ENCODE results near the gene RUNDC3A.
"Not testable (repeated sequence)": the region's sequence is repeated elsewhere in the genome, so short reads cannot be mapped to it uniquely, and the experiment has no call there.

The RUNDC3A gene

DNA sequence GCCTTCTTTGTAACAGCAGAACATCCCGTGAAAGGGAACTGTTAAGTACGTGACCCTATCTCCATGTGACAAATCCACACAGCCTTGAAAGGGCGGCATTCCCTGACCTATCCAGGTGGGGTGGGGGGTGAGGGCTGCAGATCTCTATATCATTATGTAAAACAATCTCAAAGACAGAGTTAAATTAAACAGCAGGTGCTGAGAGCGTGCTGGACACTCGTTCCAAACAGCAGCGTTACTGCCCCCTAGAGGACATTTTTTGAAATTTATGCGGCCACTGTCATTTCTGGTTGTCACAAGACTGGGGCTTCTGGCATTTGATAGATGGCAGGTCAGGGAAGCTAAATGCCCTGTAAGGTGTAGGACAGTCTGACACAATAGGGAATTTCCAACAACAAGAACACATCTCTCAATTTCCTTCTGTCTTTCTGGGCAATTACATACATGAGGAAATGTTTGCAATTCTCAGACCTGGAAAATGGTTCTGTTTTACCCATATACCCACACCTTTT is 22.9 kb downstream of the RUNDC3A start:
- Histone ChIP-seq H3K9me3 (no peaks in the 10 kb centered on the region; the same call in 1 of the 2 replicates), H3K4me1 (peaks cover 4% of the 10 kb centered on the region), H3K27me3 (ENCODE audit: low read depth) (no peaks in the 10 kb centered on the region), H3K4me3 (no peak overlapping the region), H3K36me3 (replicated peaks) (no peaks in the 10 kb centered on the region)
- in situ Hi-C loops (cut with MboI; ENCODE audit: low sequenced_read_pairs) = no loop called here
- peak; percentile 74 to 87 for DNase-seq (ENCODE audit: low spot score in 2 of 2)

DNA sequence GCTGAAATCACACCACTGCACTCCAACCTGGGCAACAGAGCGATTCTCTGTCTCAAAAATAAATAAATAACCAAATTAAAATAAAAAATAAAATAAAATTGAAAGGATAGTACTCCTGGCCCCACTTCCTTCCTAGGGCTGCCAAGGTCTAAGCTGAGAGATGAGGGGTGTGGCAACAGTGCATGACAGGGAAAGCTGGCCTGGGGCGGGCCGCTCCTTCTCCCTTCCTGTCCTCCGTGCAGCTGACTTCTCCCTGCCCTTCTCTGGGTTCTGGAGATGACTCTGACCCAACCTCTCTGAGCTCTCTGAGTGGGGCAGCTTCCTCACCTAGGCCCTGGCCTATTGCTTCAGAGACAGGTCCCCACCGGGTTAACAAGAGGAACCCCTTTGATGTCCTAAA is 25.0 kb downstream of the RUNDC3A start:
- no peak for DNase-seq (ENCODE audit: low spot score in 2 of 2)
- H3K4me3 ChIP-seq = no peak overlapping the region
- in situ Hi-C loops (cut with MboI; ENCODE audit: low sequenced_read_pairs) = no loop called here
- no peaks in the 10 kb centered on the region for H3K36me3 ChIP-seq (replicated peaks)
- H3K27me3 ChIP-seq (ENCODE audit: low read depth) = no peaks in the 10 kb centered on the region
- no peaks in the 10 kb centered on the region for H3K9me3 ChIP-seq
- no peaks in the 10 kb centered on the region; the same call in 1 of the 2 replicates for H3K4me1 ChIP-seq

DNA sequence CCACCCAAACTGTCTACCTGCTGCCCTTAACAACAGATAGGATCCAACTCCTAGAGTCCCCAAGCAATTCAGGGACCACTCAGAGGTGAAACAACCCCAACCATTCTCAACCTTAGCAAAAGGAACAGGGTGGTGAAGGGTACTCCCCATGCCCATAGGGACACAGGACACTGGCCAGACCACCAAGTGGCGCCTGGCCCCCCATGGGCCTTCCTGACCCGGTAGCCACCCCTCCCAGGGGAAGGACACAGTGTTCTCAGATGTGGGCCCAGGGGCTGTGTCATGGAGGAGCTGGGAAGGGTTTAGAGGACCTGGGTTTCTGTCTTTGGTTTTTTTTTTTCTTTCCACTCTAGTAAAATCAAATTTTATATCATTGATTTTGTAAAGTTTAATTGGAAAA is 25.9 kb downstream of the RUNDC3A start:
- H3K4me1 ChIP-seq = no peaks in the 10 kb centered on the region; the same call in 1 of the 2 replicates
- DNase-seq (ENCODE audit: low spot score in 2 of 2) = no peak
- no peaks in the 10 kb centered on the region for H3K36me3 ChIP-seq (replicated peaks)
- in situ Hi-C loops (cut with MboI; ENCODE audit: low sequenced_read_pairs) = no loop called here
- H3K9me3 ChIP-seq = no peaks in the 10 kb centered on the region
- H3K4me3 ChIP-seq = no peak overlapping the region
- H3K27me3 ChIP-seq (ENCODE audit: low read depth) = no peaks in the 10 kb centered on the region

DNA sequence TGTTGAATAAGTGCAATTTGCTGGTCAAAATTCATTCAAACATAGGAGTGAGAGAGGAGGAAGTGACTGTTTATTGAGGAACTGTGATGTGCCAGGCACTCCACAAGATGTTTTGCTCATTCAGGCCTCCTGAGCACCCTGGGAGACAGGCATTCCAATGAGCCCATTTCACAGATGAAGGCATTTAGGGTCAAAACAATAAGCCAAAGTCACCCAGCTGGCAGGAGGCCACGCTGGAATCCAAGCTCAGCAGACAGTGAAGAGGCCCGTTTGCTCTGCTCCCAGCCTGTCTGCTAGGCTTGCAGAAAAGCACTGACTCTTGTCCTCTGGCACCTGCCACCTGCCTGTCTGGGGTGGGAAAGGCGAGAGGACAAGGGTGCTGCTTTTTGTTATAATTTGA is 26.3 kb downstream of the RUNDC3A start:
- Histone ChIP-seq H3K27me3 (ENCODE audit: low read depth) (no peaks in the 10 kb centered on the region), H3K36me3 (replicated peaks) (no peaks in the 10 kb centered on the region), H3K4me1 (no peaks in the 10 kb centered on the region; the same call in 1 of the 2 replicates), H3K4me3 (no peak overlapping the region), H3K9me3 (no peaks in the 10 kb centered on the region)
- in situ Hi-C loops (cut with MboI; ENCODE audit: low sequenced_read_pairs) = no loop called here
- no peak for DNase-seq (ENCODE audit: low spot score in 2 of 2)

DNA sequence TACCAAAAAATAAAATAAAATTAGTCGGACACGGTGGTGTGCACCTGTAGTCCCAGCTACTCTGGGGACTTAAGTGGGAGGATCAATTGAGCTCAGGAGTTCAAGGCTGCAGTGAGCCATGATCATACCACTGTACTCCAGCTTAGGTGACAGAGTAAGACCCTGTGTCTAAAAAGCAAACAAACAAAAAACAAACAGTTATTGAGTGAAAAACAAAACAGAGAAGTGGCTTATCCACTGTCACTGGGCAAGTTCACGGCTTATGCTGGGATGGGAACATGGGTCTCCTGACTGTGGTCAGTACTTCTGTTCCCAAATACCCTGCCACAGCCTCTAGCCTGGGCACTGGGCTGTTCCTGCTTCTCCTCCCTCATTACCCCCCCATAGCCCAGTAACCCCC is 27.2 kb downstream of the RUNDC3A start:
- no peaks in the 10 kb centered on the region; the same call in 1 of the 2 replicates for H3K4me1 ChIP-seq
- no peak for DNase-seq (ENCODE audit: low spot score in 2 of 2)
- H3K36me3 ChIP-seq (replicated peaks) = no peaks in the 10 kb centered on the region
- no peaks in the 10 kb centered on the region for H3K9me3 ChIP-seq
- H3K27me3 ChIP-seq (ENCODE audit: low read depth) = no peaks in the 10 kb centered on the region
- in situ Hi-C loops (cut with MboI; ENCODE audit: low sequenced_read_pairs) = no loop called here
- H3K4me3 ChIP-seq = no peak overlapping the region

DNA sequence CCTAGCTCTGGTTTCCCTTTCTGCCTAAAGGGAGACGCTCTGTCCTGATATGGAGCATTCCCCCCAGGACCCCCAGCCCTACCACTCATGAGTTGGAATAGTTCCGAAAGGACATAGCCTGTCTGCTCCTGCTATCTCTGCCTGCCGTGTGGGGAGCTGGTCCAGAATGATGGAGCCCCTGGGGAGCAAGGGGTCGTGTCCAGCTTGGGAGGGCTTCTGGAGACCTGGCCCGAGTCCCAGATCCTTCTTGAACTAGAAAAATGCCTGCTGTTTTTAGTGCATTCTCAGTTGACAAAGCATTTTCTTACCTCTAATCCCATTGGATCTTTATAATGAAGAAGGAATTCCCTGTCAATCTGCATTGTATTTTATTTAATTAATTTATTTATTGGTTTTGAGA is 27.6 kb downstream of the RUNDC3A start:
- Histone ChIP-seq H3K36me3 (replicated peaks) (no peaks in the 10 kb centered on the region), H3K27me3 (ENCODE audit: low read depth) (no peaks in the 10 kb centered on the region), H3K4me1 (no peaks in the 10 kb centered on the region; the same call in 1 of the 2 replicates), H3K4me3 (no peak overlapping the region), H3K9me3 (no peaks in the 10 kb centered on the region)
- in situ Hi-C loops (cut with MboI; ENCODE audit: low sequenced_read_pairs) = no loop called here
- no peak for DNase-seq (ENCODE audit: low spot score in 2 of 2)

DNA sequence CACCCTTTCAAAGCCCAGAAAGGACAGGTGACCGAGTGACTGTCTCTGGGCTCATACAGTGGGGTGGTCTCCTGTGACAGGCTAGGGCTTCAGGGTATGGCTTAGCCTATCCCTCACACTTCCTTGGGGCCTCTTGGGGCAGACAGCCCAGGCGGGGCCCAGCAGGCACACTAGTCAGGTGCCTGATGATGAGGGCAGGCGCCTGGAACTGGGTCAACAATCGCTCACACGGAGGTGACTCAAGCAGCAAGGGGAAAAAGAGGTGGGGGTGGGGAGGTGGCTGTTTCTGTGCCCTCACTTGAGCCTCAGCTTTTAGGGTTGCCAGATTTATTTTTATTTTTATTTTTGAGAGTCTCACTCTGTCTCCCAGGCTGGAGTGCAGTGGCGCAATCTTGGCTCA is 30.3 kb downstream of the RUNDC3A start:
- DNase-seq (ENCODE audit: low spot score in 2 of 2) = no peak
- H3K36me3 ChIP-seq (replicated peaks) = no peaks in the 10 kb centered on the region
- no peaks in the 10 kb centered on the region for H3K9me3 ChIP-seq
- no peaks in the 10 kb centered on the region for H3K4me1 ChIP-seq
- no peaks in the 10 kb centered on the region for H3K27me3 ChIP-seq (ENCODE audit: low read depth)
- H3K4me3 ChIP-seq = no peak overlapping the region
- in situ Hi-C loops (cut with MboI; ENCODE audit: low sequenced_read_pairs) = no loop called here

DNA sequence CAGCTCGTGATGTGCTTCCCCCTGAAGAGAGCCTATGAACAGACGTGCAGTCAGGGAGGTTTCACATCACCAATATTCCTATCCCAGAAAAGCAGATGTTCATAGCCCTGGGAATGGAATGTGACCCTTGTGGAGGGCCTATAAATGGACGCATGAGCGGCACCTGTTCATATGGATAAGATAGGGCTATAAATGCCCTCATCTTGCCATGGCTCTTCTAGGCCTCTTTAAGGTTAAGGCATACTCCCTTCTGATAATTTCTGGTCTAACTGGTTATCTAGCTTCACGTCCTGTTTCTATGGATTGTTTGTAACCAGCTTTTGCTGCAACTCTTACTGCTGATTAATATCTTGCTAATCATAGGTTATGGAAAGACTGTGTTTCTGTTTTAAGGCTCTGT is 32.2 kb downstream of the RUNDC3A start:
- DNase-seq (ENCODE audit: low spot score in 2 of 2); H3K36me3 ChIP-seq (replicated peaks); H3K27me3 ChIP-seq (ENCODE audit: low read depth); in situ Hi-C loops (cut with MboI; ENCODE audit: low sequenced_read_pairs); H3K4me1 ChIP-seq; H3K9me3 ChIP-seq; H3K4me3 ChIP-seq: not testable (repeated sequence)

DNA sequence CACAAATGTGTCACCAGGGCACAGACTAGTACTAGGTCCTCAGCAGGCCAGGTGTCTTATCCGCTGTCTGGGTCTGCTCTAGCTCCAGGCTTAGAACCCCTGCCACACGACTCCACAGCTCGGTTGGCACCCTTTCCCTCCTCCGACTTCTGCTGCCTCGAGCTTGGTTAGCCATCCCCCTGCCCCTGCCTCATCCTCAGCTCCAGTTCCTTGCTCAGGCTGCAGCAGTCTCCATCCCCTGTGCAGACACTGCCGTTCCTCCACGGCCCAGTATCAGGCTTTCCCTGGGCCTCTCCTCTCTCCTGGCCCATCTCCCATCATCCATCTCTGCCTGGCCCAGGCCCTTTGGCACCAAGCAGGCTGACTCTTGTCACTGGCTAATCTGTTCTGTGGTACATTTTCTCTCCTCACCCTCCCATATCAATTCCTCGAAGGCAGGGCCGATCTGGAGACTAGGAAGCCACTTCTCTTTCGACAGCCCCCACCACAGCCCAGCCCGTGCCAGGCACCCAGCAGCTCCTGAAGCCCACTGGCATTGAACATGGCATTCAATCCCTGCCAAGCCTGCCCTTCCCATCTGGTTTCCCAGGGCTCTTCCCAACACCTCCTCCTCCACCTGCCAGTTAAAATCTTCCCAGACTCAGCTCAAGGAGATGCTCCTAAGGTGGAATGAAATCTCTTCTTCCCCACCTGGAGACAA is 35.3 kb downstream of the RUNDC3A start:
- in situ Hi-C loops (cut with MboI; ENCODE audit: low sequenced_read_pairs) = no loop called here
- Histone ChIP-seq H3K27me3 (ENCODE audit: low read depth) (no peaks in the 10 kb centered on the region), H3K36me3 (replicated peaks) (no peaks in the 10 kb centered on the region), H3K4me1 (peaks cover 4% of the 10 kb centered on the region), H3K9me3 (no peaks in the 10 kb centered on the region), H3K4me3 (no peak overlapping the region)
- DNase-seq (ENCODE audit: low spot score in 2 of 2) = no peak

DNA sequence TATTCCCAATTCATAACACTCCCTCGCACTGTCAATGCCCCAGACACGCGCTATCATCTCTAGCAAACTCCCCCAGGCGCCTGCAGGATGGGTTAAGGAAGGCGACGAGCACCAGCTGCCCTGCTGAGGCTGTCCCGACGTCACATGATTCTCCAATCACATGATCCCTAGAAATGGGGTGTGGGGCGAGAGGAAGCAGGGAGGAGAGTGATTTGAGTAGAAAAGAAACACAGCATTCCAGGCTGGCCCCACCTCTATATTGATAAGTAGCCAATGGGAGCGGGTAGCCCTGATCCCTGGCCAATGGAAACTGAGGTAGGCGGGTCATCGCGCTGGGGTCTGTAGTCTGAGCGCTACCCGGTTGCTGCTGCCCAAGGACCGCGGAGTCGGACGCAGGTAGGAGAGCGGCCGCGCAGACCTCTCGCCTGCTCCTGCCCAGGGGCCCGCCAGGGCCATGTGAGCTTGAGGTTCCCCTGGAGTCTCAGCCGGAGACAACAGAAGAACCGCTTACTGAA is 36.6 kb downstream of the RUNDC3A start, which contains the start of gene GRN:
Gene GRN (plus strand): TSS at position 364 of the 515 bp plus-strand sequence. CDS start 3,863 bp downstream, outside the sequence.
- DNase-seq (ENCODE audit: low spot score in 2 of 2) = peak; percentile 97
- Histone ChIP-seq H3K27me3 (ENCODE audit: low read depth) (no peaks in the 10 kb centered on the region), H3K9me3 (no peaks in the 10 kb centered on the region), H3K4me1 (peaks cover 4% of the 10 kb centered on the region), H3K4me3 (peak within 1 kb of the TSS; percentile 74), H3K36me3 (replicated peaks) (no peaks in the 10 kb centered on the region)
- in situ Hi-C loops (cut with MboI; ENCODE audit: low sequenced_read_pairs) = no loop called here

DNA sequence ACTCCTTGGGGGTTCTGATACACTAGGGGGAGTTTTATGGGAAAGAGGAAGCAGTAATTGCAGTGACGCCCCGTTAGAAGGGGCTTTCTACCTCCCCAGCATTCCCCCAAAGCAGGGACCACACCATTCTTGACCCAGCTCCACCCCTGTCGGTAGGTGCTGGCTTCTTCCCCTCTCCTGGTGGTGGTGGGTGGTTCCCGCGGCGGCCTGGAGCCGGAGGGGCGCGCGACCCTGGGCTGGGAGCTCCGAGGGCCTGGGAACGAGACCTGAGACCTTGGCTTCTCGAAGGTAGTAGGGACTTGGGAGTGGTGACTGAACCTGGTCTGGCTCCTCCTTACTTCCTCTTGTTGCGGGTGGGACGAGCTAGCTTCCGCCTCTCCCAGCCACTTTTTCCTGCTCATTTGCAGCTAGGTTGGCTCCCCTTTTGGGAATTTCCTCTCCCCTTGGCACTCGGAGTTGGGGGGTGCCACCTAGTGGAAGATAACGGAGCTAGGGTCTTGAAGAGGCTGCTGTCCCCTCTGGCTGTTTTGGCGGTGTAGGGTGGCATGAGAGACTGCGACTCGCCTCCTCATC is 37.1 kb downstream of the RUNDC3A start:
- in situ Hi-C loops (cut with MboI; ENCODE audit: low sequenced_read_pairs) = no loop called here
- peak overlapping the region; percentile 74 for H3K4me3 ChIP-seq
- H3K36me3 ChIP-seq (replicated peaks) = peaks cover 1% of the 10 kb centered on the region
- no peaks in the 10 kb centered on the region for H3K9me3 ChIP-seq
- DNase-seq (ENCODE audit: low spot score in 2 of 2) = peak; percentile 65 to 82
- H3K27me3 ChIP-seq (ENCODE audit: low read depth) = no peaks in the 10 kb centered on the region
- peaks cover 4% of the 10 kb centered on the region for H3K4me1 ChIP-seq

DNA sequence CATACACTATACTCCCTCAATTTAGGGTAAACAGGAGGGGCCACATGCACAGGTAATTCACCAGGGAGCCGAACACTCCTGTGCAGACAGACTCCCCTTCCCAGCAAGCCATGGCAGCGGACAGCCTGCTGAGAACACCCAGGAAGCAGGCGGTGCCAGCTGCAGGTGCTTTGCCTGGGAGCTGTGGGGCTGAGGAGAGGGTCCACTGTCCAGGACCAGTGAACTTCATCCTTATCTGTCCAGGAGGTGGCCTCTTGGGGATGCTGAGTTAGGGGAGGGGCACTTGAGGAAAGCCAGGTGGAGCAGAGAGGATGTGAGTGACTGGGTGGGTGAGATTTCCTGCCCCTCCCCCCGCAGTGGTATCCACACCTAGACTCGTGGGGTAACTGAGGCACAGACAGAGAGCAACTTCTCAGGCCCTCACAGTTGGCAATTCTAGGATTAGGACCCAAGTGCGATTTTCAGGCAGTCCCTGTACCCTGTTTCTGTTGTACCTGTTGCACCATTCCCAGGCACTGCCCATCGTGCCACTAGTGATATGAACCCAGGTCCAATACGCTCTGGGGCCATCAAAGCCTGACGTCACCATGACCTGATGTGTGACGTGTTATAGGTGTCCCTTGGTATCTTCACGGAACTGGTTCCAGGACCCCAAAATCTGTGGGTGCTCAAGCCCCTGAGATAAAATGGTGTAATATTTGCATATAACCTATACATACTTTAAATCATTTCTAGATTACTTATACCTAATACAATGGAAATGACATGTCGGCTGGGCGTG is 37.9 kb downstream of the RUNDC3A start:
- DNase-seq (ENCODE audit: low spot score in 2 of 2) = no peak
- Histone ChIP-seq H3K36me3 (replicated peaks) (peaks cover 9% of the 10 kb centered on the region), H3K4me3 (peak overlapping the region; percentile 74), H3K27me3 (ENCODE audit: low read depth) (no peaks in the 10 kb centered on the region), H3K4me1 (peaks cover 4% of the 10 kb centered on the region), H3K9me3 (no peaks in the 10 kb centered on the region)
- in situ Hi-C loops (cut with MboI; ENCODE audit: low sequenced_read_pairs) = no loop called here

DNA sequence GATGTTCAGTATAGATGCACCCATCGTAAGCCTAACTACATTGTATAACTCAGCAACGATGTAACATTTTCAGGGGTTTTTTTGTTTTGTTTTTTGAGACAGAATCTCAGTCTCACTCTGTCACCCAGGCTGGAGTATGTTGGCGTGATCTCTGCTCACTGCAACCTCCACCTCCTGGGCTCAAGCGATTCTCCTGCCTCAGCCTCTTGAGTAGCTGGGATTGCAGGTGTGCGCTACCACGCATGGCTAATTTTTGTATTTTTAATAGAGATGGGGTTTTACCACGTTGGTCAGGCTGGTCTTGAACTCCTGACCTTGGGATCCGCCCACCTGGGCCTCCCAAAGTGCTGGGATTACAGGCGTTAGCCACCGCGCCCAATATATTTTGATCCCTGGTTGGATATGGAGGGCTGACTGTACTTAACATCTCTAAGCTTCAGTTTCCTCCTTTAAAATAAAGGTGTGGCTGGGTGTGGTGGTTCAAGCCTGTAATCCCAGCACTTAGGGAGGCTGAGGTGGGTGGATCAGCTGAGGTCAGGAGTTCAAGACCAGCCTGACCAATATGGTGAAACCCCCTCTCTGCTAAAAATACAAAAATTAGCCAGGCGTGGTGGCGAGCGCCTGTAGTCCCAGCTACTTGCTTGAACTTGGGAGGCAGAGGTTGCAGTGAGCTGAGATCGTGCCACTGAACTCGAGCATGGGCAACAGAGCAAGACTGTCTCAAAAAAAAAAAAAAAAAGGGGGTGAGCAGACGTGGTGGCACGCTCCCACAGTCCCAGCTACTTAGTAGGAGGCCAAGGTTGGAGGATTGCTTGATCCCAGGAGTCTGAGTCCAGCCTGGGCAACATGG is 39.0 kb downstream of the RUNDC3A start:
- H3K4me1 ChIP-seq; H3K4me3 ChIP-seq; DNase-seq (ENCODE audit: low spot score in 2 of 2); in situ Hi-C loops (cut with MboI; ENCODE audit: low sequenced_read_pairs); H3K27me3 ChIP-seq (ENCODE audit: low read depth); H3K9me3 ChIP-seq: not testable (repeated sequence)
- peaks cover 18% of the 10 kb centered on the region for H3K36me3 ChIP-seq (replicated peaks)
